OCI-M2 (cell line): Measurements from ENCODE around the gene PSMC4.
A peak's percentile ranks its signal among the peaks of the same experiment; 100 is the strongest.

Source experiments
- DNase-seq: peaks from one replicate; lab custom pipeline; 2025; ENCODE audit not compliant: unreplicated experiment; lab: John Stamatoyannopoulos, UW

The PSMC4 gene

GRCh38 chr19:39987167-39987566 lies 16.2 kb downstream of the PSMC4 start:
- no peak for DNase-seq

GRCh38 chr19:39987596-39987995 lies 16.6 kb downstream of the PSMC4 start:
- no peak for DNase-seq

- no peak for DNase-seq
Observed at GRCh38 chr19:39993605-39994004, 22.6 kb downstream of the PSMC4 start.

GRCh38 chr19:39994361-39994760 lies 23.4 kb downstream of the PSMC4 start:
- no peak for DNase-seq

GRCh38 chr19:39995794-39996193 lies 24.8 kb downstream of the PSMC4 start:
- DNase-seq, result no peak

- no peak for DNase-seq
Observed at GRCh38 chr19:39996218-39996810, 25.3 kb downstream of the PSMC4 start.

- DNase-seq, result peak; percentile 85
Observed at GRCh38 chr19:39996811-39997637, 26.1 kb downstream of the PSMC4 start, which contains the start of gene ZNF546. Gene ZNF546, plus strand, starts transcription at chr19:39997060. Its CDS starts 1,267 bp downstream, at chr19:39998327.

- DNase-seq, result no peak
Observed at GRCh38 chr19:39997638-39998216, 26.8 kb downstream of the PSMC4 start.

- no peak for DNase-seq
Observed at GRCh38 chr19:39998501-39998900, 27.5 kb downstream of the PSMC4 start.

- DNase-seq, result no peak
Observed at GRCh38 chr19:40005691-40006272, 34.8 kb downstream of the PSMC4 start.

GRCh38 chr19:40006273-40006691 lies 35.3 kb downstream of the PSMC4 start:
- DNase-seq, result peak; percentile 52

GRCh38 chr19:40009674-40010073 lies 38.7 kb downstream of the PSMC4 start:
- DNase-seq, result no peak

GRCh38 chr19:40013991-40014390 lies 43.0 kb downstream of the PSMC4 start:
- no peak for DNase-seq

GRCh38 chr19:40023969-40024368 lies 53.0 kb downstream of the PSMC4 start:
- no peak for DNase-seq

GRCh38 chr19:40025938-40026596 lies 55.1 kb downstream of the PSMC4 start:
- no peak for DNase-seq

- no peak for DNase-seq
Observed at GRCh38 chr19:40026597-40026970, 55.6 kb downstream of the PSMC4 start.
